ENCODE data around the gene TPSAB1.
A peak's percentile ranks its signal among the peaks of the same experiment; 100 is the strongest.
"Not testable (repeated sequence)": the region's sequence is repeated elsewhere in the genome, so short reads cannot be mapped to it uniquely, and the experiment has no call there.

TPSAB1 gene

DNA sequence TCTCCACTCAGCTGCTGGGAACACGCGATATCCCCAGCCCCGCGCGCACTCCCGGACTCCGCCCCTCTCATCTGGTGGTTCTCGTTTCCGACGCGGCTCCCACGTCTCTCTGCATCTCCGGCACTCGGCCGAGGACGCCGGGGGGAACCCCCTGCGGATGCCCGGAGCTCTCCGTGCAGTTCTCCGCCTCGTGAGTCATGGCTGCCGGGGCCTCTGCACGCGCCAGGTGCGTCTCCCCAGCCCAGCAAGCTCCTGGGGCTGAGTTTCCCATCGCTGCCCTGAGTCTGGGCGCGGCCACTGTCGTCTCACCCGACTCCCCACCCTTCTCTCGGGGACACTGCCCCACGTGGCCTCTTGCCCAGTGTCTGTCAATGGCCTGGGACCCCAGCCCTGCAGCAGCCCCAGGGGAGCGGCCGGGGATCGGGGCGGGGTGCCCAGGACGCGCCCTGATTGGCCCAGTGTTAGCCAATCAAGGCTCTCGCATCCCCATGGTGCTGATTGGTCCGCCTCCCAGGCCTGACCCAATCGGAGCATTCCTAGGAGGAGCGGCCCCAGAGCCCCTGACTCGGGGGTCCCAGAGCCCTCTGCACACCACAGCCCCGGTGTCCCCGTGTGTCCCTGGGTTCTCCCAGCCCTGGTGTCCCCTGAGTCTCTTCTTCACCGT is 13.3 kb downstream of the TPSAB1 start:
- not testable (repeated sequence) for DNase-seq

DNA sequence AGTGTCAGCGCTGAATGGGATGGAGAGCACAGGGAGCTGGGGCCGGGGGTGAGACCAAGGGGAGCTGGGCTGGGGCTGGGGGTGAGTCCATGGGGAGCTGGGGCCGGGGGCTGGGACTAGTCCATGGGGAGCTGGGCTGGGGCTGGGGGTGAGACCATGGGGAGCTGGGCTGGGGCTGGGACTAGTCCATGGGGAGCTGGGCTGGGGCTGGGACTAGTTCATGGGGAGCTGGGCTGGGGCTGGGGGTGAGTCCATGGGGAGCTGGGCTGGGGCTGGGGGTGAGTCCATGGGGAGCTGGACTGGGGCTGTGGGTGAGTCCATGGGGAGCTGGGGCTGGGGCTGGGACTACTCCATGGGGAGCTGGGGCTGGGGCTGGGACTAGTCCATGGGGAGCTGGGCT is 14.3 kb downstream of the TPSAB1 start:
- not testable (repeated sequence) for DNase-seq

DNA sequence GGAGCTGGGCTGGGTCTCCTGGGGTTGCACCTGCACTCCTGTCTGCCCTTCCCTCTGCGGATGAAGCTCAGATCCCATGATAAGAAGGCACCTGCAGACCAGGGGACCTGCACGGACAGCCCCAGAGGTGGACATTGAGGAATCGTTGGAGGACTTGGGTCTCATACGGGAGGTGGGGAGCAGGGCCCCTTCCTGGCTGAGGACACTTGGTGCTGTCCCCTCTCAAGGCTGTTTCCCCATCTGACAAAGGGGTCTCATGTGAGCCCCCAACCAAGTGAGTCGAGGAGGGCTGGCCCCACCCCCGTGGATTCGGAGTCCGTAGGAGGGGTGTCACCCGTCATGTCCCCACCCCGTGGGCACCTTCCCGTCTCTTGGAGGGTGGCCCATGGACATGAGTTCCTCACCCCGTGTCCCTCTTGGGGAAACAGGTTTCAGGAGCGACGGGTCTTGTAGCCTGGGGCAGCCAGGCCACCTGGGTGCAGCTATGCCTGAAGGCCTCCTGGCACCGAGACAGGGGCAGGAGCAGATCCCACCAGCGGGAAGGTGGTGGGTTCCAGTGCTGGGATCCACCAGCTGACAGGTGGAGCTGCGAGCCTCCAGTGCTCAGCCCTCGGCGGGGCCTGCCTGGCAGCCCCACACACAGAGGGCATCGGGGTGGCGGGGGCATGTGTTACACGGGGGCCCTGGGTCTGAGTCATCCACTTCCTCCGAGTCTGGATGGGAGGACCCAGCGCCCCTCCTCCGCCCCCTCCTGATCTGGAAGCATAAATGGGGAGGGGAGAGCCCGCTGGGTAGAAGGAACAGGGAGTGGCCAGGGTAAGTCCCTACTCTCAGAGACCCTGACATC is 15.0 kb downstream of the TPSAB1 start, which contains the start of gene TPSD1:
TPSD1 (plus strand) TSS at position 794 of the 847 bp plus-strand sequence. CDS start 212 bp downstream, outside the sequence.
- not testable (repeated sequence) for DNase-seq

DNA sequence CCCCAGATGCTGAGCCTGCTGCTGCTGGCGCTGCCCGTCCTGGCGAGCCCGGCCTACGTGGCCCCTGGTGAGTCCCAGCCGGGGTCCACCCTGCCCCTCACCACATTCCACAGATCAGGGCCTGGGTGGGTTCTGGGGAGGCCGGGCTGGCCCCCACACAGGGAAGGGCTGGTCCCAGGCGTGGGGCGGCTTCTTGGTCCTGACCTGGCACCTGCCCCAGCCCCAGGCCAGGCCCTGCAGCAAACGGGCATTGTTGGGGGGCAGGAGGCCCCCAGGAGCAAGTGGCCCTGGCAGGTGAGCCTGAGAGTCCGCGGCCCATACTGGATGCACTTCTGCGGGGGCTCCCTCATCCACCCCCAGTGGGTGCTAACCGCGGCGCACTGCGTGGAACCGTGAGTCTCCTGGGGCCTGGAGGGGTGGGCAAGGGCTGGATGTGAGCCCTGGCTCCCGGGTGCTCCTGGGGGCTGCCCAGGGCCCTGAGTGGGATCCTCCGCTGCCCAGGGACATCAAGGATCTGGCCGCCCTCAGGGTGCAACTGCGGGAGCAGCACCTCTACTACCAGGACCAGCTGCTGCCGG is 15.9 kb downstream of the TPSAB1 start:
- not testable (repeated sequence) for DNase-seq

DNA sequence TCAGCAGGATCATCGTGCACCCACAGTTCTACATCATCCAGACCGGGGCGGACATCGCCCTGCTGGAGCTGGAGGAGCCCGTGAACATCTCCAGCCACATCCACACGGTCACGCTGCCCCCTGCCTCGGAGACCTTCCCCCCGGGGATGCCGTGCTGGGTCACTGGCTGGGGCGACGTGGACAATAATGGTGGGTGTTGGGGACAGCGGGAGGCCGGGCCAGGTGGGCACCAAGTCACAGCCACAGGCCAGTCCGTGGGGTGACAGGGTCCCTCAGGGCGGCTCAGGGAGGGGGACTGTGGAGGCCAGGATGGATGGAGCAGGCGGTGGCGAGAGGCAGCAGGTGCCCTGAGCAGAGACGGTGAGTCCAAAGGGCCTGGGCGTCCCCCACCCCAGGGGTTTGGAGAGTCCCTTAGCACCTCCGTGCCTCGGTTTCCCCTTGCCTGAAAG is 16.4 kb downstream of the TPSAB1 start:
- DNase-seq: no peak

DNA sequence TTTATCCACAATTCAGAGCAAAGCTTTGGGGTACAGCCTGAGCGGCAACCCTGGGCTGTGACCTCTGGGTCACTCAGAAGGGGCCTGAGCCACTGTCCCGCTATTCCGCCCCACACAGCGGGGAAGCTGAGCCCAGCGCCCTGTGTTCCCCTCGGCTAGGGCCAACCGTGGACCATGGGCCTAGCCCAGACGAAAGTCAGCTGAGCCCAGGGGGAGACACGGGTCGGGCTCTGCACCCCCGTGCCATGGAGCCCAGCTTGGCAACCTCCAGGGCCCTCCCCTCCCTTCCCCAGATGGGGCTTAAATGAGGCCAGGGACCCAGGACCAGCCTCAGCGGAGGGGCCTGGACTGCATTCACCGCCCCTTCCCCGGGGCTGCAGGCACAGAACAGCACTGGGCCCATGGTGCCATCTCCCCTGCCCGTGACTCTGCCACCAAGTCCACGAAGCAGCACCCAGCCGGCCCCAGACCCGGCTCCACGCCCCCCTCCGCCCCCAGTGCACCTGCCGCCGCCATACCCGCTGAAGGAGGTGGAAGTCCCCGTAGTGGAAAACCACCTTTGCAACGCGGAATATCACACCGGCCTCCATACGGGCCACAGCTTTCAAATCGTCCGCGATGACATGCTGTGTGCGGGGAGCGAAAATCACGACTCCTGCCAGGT is 17.2 kb downstream of the TPSAB1 start:
- DNase-seq: no peak

DNA sequence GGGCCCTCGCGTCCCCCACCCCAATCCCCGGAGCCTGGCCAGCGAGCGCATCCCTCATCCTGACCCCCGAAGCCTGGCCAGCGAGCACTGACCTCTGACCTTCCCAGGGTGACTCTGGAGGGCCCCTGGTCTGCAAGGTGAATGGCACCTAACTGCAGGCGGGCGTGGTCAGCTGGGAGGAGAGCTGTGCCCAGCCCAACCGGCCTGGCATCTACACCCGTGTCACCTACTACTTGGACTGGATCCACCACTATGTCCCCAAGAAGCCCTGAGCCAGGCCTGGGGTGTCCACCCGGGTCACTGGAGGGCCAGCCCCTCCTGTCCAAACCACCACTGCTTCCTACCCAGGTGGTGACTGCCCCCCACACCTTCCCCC is 17.7 kb downstream of the TPSAB1 start:
- DNase-seq: no peak

DNA sequence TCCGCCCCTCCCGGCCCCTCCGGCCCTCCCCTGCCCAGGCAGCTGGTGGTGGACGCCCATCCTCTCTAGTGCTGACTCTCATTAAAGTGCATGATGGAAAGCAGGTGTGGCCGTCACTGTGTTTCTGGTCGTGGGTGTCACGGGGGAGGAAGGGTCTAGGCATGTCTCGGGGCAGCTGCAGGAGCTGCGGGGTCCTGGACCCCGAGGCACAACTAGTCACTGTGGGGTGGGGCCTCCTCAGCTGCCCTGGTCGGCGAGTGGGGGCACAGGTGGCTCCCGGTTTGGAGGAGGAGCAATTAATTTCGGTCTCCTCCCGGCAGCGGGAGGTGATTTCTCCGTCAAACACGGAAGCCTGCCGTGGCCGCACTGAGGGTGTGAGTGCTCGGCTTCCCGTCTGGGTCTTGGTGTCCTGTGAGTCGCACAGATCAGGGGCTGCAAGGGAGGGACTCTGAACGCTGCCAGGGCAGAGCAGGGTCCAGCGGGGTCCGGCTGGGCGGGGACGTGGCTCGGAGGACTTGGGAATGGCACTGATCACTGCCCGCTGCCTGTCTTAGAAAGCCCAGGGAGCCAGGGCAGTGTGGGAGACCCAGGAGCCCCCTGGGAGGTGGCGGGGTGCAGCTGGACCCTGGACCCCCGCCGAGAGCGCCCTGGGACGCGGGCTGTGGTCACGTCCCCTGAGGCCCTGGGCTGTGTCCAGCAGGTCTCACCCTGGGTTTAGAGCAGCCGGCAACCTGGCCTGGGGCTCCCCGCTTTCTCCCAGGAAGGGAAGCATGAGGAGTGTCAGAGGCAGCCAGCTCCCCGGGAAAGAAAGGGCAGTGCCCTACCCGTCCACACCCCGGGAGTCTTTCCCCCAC is 18.6 kb downstream of the TPSAB1 start:
- peak; percentile 43 for DNase-seq

DNA sequence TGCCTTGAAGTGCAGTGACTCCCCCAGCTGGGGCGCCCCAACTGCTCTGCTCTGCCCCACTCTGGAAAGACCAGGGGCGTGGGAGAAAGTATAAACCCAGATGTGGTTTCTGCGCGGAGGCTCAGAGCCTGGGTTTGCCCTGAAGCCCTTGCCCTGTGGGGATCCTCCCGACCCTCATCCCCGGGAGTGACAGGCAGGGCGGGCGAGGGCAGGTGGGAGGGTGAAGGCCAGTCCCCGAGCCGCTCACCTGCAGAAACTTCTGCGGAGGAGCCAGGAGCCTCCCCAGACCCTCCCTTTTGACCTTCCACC is 19.2 kb downstream of the TPSAB1 start:
- no peak for DNase-seq

DNA sequence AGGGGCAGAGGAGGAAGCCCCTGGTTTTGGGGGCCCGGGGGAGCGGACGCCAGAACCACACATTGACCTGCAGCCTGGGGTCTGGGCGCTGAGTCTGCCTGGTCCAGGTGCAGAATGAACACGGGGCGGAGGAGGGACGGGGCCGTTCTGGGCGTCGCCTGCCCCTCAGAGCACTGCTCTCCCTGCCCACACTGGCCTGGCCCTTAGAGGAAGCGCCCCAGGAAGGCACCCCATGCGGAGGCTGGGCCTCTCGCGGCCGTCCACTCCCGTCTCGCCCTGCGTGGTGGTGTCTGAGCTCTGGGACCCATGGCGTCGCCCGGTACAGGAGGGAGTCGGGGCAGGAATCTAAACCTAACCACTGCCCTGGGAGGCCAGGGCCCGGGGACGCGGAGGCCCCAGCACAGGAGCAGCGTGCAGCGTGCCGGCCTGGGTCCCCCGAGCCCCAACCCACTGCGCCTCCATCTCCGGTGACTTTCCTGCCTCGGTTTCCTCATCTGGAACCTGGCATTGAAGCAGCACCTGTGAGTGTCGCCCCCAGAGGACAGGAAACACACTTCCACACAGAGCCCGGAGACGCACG is 19.7 kb downstream of the TPSAB1 start:
- DNase-seq: no peak

DNA sequence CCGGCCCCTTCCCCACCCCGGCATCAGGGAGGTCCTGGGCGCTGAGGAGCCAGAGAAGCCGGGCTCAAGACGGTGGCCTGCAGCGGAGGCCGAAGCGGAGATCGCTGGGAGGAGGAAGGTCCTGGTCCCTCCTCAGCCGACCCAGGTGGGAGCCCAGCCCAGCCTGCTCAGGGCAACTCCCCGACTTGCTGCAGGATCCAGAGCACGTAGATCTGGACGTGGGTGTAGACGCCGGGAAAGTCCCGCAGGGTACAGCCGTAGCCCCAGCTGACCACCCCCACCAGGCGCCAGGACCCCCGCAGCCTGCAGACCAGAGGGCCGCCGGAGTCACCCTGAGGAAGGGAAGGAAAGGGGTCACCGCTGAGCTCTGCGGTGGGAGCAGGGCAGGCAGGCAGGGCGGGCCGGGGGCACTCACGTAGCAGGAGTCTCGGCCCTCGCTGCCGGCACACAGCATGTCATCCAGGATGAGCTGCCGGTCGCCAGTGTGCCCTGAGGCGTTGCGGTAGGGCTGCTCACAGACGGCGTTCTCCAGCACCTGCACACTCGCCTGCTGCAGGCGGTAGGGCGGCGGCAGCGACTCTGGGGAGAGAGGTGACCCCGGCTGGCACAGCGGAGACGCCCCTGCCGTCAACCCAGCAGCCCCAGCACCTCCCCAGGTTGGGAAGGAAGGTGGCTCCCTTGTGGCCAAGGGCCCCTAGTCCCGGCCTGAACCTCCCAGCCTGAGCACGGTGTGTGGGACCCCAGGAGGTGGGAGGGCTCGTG is 20.8 kb downstream of the TPSAB1 start:
- DNase-seq: no peak

DNA sequence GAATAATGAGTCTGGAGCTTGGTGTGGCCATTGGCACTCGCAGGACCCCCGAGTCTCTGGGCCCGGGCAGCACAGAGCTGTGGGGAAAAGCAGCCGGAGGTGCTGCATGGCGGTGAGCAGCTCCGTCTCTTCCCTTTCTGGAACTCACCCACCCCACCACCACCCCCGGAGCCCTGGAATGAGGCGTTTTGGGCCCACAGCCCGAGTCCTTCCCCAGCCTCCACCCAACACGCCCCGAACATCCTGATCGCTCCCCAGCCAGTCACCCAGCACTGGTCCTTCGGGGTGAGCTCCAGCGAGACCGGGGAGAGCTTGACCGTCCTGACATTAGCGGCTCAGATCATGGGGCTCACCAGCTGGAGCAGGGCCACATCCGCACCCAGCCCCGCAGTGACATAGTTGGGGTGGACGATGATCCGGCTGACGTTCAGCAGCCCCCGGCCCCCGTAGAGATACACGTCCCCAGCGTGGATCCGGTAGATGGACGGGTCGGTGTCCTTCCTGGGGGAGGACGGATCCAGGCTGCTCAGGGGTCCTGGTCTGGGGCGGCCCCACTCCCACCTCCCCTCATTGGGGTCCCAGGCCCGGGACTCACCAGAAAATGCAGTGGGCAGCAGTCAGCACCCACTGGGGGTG is 21.8 kb downstream of the TPSAB1 start:
- DNase-seq: no peak

DNA sequence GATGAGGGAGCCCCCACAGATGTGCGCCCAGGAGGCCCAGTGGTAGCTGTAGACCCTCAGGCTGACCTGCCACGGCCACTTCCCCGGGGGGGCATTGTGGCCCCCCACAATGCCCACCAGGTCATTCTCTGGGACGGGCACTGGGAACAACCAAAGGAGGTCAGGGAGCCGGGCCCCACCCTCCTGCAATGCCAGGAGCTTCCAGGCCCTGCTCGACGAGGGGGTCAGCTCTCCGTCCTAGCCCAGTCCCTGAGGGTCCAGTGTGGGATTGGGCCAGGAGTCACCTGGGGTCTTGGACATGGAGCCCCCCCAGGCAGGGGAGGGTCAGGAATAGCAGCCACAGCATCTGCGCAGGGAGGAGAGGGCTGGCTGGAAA is 22.3 kb downstream of the TPSAB1 start:
- no peak for DNase-seq

DNA sequence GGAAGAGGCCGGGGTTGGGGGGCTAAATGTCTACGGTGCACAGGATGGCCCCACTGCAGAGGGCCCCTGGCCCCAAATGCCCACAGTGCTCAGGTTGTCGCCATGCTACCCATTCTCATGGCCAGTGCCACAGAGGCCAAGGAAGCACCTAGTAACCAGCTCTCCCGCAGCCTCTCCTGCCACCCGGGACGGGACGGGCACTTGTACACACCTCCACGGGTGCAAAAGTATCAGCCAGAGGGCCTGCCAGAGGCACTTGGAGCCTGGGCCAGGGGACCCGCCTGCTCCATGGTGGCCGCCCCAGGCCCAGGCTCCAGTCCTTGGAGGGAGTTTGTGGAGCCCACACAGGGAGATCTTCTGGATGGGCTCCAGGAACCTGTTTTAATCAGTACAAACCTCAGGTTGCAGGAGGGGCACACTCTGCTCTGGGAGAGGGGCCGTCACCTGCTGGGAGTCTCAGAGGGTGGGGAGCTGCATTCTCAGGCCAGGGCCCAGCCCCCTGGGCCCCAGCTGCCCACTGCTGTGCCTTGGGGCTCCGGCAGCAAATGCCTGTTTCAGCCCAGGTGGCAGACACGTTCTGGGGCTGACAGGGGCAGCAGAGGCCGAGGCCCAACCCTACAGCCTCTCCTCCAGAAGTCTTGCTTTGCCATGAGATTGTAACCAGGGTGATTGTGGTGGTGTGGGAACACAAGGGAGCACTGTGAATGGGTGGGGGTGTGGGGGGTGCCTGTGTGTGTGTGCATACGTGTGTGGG is 23.3 kb downstream of the TPSAB1 start:
- DNase-seq: no peak

DNA sequence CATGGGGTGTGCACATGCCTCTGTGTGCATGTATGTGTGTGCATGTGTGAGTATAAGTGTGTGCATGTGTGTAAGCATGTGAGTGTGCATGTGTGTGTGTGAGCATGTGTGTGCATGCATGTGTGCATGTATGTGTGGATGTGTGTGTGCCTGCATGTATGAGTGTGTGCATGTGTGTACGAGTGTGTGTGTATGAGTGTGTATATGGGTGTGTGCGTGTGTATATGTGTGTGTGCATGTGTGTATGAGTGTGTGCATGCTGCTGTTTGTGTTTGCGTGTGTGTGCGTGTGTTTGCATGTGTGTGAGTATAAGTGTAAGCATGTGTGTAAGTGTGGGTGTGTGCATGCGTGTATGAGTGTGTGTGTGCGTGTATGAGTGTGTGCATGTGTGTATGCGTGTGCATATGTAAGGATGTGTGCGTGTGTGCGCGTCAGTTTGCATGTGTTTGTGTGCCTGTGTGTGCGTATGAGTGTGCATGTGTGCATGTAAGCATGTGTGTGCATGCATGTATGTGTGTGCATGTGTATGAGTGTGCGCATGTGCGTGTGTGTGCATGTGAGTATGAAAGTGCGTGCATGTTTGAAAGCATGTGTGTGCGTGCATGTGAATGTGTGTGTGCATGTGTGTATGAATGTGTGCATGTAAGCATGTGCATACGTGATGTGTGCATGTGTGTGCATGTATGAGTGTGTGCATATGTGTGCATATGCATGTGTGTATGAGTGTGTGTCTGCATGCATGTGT is 24.0 kb downstream of the TPSAB1 start:
- no peak for DNase-seq

DNA sequence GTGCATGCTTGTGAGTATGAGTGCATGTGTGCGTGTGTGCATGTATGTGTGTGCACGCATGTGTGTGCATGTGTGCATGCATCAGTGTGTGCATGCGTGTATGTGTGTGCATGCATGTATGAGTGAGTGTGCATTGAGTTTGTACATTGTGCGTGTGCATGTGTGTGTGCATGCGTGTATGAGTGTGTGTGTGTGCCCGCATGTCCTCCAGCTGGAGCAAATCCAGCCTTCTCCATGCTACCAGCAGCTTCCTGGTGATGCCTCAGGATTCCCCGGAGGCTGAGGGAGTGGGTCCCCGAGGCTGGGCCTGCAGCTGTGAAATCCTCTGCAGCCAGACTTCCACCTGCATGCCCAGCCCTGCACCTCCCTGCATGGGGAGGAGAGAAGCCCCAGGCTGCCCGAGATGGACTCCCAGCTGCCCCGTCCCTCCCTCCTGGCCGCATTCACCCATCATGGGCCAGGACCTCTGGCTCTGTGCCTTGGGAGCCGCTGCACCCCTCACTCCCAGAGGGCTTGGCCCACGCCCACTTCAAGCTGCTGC is 24.7 kb downstream of the TPSAB1 start:
- no peak for DNase-seq

DNA sequence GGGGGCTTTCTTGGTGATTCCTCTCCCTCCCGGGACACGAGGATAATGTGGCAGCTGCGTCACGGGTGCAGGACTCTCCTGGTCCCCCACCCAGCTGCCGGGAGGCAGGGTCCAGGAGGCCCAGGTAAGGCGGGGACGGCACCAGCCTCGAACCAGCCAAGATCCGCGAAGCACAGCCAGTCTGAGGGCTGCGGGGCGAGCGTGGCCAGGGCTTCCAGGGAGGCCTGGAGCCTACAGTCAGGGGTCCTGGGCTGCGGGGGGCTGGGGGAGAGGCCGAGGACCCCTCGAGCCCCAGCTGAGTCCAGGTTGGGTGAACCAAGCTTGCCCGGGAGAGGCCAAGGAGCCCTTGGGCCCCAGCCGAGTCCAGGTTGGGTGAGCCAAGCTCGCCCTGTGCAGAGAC is 25.3 kb downstream of the TPSAB1 start:
- DNase-seq: no peak

DNA sequence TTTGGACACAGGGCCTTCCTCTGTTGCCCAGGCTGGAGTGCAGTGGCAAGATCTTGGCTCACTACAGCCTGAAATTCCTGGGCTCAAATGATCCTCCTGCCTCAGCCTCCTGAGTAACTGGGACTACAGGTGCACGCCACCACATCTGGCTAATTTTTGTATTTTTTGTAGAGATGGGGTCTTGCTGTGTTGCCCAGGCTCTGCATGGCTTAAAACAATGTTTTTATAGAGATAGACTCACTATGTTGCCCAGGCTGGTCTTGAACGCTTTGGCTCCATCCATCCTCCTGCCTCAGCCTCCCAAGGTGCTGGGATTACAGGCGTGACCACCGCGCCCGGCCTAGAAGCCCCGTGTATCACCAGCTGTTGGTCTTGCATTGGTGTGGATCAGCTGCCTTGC is 28.9 kb downstream of the TPSAB1 start:
- DNase-seq: not testable (repeated sequence)

DNA sequence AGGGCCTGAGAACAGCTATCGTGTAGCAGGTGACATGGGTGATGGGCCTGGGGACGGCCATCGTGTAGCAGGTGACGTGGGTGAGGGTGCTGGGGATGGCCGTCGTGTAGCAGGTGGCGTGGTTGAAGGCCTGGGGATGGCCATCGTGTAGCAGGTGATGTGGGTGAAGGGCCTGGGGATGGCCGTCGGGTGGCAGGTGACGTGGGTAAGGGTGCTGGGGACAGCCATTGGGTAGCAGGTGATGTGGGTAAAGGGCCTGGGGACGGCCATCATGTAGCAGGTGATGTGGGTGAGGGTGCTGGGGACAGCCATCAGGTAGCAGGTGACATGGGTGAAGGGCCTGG is 30.8 kb downstream of the TPSAB1 start:
- DNase-seq: no peak

Data from COR-L47 (cell line).